ENCODE measurements around the gene ELL2.

Gene ELL2

GRCh38 chr5:95983080-95983479 is 21.4 kb upstream of the ELL2 start:
- DNase-seq (ENCODE audit: low read depth) = no peak

GRCh38 chr5:95976606-95977005 is 15.0 kb upstream of the ELL2 start:
- no peak for DNase-seq (ENCODE audit: low read depth)

DNA sequence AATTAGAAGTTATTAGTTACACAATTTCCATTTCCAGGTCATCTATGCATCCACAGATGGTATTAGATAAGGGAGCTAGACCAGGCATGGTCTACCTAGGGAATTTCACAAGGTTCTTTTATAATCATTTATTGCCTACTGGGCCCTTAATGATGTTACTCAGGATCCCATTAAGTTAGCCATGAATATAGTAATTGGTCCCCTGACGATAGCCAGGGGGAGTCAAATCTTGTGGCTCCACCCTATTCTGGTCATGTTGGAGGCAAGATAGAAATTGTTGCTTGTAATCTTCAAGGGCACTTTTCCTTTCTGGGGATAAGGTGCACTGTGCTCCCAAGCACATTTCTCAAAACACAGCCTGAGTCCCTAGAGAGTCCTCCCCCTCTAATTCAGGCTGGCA is 14.1 kb upstream of the ELL2 start:
- no peak for DNase-seq (ENCODE audit: low read depth)

DNA sequence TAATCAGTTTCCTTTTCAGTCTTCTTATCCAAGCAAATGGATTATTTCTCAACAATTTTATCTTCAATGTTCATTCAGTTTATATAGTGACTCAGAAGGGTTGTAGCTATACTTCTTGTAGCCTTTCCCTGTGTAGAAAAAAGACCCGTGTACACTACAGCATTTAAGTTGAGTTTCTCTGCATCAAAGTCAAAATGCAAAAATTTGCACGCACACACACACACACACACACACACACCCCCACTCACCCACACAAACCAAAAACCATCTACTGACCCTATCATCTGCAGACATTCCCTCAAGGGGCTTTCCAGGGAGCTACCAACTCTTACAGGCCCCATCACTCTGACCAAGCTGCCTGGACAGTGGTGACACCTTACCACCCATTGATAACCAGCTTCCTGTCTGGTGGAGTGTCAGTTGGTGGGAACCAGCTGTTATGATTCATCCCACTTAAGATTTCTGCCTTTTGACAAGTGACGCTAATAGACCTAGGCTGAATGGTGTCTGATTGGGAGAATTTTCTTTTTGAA is 12.2 kb upstream of the ELL2 start:
- no peak for DNase-seq (ENCODE audit: low read depth)

GRCh38 chr5:95972196-95972595 is 10.5 kb upstream of the ELL2 start:
- no peak for DNase-seq (ENCODE audit: low read depth)

DNA sequence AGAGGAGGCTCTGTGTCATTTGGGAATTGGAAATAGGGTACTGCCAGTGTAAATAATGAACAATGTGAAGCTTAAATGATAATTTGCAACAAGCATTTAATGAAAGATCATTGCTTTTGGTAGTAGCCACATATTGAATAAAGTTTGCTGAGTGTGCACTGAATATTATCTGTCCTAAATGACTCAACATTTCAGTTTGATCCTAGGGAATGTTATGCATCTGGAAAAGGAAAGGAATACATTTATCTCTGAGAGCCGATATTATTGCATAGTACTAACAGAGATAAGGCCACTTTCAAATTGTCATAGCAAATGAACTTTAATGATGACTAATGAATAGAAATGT is 8.7 kb upstream of the ELL2 start:
- no peak for DNase-seq (ENCODE audit: low read depth)

- DNase-seq (ENCODE audit: low read depth) = no peak
Observed at GRCh38 chr5:95969651-95970358, 8.2 kb upstream of the ELL2 start.

- no peak for DNase-seq (ENCODE audit: low read depth)
Observed at GRCh38 chr5:95969055-95969454, 7.4 kb upstream of the ELL2 start.

DNA sequence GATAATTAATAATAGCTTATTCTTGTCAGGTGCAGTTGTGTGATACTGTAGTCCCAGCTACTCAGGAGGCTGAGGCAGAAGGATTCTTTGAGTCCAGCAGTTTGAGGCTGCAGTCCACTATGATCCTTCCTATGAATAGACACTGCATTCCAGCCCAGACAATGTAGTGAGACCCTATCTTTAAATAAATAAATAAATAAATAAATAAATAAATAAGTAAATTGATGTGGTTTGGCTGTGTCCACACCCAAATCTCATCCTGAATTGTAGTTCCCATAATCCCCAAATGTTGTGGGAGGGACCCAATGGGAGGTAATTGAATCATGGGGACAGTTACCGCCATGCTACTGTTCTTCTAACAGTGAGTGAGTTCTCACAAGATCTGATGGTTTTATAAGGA is 5.6 kb upstream of the ELL2 start:
- DNase-seq (ENCODE audit: low read depth) = no peak

DNA sequence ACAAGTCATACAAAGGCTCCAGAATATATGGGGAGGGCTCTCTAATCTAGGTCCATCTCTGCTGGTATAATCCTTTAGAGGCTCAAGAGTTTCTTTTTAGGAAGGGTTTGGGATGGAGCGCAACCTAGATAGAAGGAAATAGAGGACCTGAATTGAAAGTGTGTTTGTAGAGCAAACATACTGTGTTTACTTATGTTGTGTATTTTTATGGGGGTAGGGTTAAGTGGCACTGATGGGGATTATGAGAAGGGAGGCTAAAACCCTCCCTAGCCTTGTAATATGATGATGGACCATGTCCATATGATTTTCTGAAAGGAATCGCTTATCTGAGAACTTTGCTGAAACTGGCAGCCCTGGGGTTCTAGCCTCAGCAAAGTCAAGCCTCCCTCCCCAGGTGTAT is 4.4 kb upstream of the ELL2 start:
- DNase-seq (ENCODE audit: low read depth) = no peak

DNA sequence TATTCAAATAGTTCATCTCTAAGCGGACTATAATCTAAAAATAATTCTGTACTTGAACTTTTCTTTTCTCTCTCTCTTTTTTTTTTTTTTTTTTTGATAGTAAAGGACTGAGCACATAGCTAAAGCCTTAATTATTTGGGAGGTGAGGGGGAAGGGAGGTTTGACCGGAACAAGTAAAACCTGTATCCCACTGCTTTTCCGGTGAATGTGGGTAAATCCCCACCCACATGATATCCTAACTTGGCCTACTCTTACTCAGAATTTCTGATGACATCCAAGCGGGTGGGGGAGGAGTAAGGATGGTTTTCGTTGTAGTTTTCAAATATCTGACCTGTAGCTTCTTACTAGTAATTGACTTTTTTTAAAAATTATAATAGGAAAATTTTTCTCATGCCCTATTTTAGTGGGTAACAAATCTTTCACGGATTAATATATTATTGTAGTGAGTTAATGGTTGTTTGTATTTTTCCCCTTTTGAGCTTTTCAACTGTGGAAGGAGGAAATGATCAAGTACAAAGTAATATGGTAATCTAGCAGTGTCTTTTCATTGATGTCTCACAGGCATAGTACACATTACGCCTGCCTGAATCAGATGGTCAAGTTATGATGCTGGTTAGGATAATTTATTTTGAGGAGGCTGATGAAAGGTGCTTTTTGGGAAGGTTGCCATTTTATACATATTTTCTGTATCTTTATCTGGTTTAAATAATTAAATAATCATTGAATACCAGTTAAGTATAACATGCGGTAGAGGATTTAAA is 2.2 kb upstream of the ELL2 start:
- DNase-seq (ENCODE audit: low read depth) = no peak

- no peak for DNase-seq (ENCODE audit: low read depth)
Observed at GRCh38 chr5:95962785-95963184, 1.1 kb upstream of the ELL2 start.

GRCh38 chr5:95962475-95962773 is 773 bp upstream of the ELL2 start:
- DNase-seq (ENCODE audit: low read depth) = no peak

DNA sequence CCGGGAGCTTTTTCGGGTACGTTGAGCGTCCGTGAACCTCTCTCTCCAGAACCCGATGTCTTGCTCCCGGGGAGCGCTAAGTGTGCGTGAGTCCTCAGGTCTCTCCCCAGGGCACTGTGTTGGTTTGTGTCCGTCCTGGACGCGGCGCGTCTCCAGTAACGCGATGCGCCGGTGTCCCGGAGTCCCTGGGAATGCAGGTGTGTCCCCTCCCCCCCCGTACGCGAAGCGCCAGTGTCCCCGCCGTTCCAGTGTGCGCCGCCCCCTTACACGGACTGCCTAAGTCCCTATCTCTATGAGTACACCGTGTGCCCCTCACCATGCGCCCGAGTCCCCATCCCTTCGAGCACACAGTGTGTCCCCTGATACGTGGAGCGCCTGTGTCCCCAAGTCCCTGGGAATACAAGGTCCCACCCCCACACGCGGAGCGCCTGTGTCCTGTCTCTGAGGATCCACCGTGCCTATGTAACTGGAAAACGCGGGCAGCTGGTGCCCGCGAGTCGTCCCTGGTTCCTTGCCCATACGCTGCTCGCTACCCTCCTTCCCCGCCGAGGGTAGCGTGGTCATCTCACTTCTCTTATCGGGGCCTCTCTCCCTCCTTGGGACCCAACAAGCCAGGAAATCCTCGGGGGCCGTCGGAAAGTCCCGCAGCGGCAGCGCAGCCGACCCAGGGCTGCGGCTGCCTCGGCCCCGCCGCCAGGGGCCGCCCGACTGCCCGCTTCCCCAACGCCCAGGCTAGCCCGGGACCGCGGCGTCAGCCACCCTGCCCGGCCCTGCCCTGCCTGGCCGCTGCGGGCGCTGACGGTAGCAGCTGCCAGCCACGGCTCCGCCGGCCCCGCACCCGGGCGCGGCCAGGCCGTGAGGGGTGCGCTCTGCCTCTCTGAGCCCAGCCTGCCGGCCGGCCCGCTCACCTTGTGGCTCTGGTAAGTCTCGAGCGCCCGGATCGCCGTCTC is 709 bp downstream of the ELL2 start:
- DNase-seq (ENCODE audit: low read depth) = peak; percentile 53

- no peak for DNase-seq (ENCODE audit: low read depth)
Observed at GRCh38 chr5:95959888-95960666, 1.6 kb downstream of the ELL2 start.

- DNase-seq (ENCODE audit: low read depth) = no peak
Observed at GRCh38 chr5:95959051-95959887, 2.4 kb downstream of the ELL2 start.

- no peak for DNase-seq (ENCODE audit: low read depth)
Observed at GRCh38 chr5:95958310-95959014, 3.2 kb downstream of the ELL2 start.

DNA sequence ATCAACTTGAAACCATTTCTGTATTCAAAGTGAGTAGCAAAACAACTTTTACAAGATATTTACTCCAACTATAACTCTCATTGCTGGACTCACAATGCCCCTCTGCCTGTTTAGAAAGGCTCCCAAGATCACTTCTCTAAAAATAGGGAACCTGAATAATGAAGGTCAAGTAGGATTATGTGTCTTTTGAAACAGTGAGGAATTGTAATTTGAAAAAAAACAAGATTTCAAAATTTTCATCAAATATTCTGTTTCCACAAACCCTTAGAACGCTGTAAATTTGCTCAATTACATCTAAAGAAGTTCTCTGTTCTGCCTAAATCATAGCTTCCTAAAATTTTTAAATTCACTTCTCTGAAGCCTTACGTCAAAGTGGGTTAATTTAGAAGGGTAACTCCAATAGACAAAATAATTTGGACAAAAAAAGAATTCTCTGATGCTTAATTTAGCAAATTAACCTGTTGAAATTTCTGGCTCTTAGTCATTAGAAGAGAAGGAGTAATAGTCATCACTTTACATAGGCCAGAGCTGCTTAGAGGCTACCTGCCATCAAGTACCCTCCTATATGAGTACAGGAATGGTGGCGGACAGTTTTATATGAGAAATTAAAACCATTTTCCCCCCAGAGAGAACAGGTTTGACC is 4.0 kb downstream of the ELL2 start:
- no peak for DNase-seq (ENCODE audit: low read depth)

DNA sequence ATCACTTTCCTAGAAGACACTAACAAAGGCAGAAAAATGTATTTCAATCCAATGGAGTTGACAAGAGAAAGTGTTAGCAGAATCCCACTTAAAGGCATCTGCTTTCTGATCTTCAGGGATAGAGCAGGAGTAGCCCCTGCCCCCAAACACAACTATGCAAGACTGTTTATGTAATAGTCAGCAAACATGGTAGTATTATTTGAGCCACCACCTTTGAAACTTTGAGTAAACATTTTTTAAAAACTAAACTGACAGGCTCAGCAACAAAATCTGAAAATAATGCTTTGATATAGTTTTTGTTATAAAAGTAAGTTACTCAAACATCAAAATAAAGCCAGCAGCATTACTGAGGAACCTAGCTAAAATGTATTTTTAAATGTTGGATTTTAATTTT is 4.8 kb downstream of the ELL2 start:
- DNase-seq (ENCODE audit: low read depth) = no peak

Data from stimulated activated CD8-positive, alpha-beta memory T cell treated with anti-CD3 and anti-CD28 coated beads, Interleukin-15, amount 100 ng/mL, for 24 hours (primary cell).